T-helper 1 cell treated with Interleukin-12 subunit alpha and Interleukin-12 subunit beta and Interleukin-4 antibody, amounts not matched to agents 30 ng/mL and 1 ng/mL, for 36 hours (primary cell): Measurements from ENCODE around the gene SYTL2. TPM values are rescaled to one million over a fixed set of nuclear protein-coding genes. Genes with fewer than 3 reads are reported as not detected.
"Not testable (repeated sequence)": the region's sequence is repeated elsewhere in the genome, so short reads cannot be mapped to it uniquely, and the experiment has no call there.

Experiments used
- intact Hi-C: fragments of 100-400 bp; cut with micrococcal nuclease; formaldehyde crosslinking; loops from one replicate; pipeline ENCODE4 v1.15.1; 2024
- total RNA-seq: library from RNA; stranded (reverse); gene quantifications from 2 replicates; pipeline ENCODE4 v1.2.3, GENCODE V29; 2022

The SYTL2 gene
- total RNA-seq, 1 donor from 2014 or later: 96.5 TPM

DNA sequence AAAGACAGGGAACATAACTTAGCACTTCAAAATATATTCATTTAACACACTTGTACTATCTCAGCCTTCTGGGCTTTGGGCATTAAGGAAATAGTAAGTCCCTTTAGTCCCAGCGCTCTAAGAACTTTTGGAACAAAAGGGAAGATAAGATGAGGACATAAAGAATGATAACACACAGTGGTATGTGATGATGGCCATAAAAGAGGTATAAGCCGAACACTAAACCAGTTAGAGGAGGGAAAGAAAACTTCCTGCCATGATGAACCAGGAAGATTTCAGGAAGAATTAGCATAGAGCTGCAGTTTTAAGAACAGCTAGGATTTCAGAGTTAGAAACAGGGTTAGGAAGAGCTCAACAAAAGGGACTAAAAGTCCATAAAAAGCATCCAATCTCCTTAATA, 11.8 kb downstream of the SYTL2 start:
- intact Hi-C loops: no loop called here

DNA sequence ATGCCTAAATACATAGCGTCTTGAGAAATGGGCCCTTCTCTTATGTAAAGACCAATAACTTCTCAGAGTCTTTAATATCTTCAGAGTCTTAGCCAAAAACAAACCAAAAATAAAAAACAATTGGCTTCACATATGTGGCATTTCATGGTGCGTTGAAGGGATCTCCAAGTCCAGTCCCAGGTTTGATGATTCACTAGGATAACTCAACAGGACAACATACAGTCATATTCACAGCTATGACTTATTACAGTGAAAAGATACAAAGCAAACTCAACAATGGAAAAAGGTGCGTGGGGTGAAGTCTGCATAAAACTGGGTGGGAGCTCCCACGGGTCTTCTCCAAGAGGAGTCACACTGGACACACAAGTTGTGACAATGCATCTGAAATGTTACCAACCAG, 12.6 kb downstream of the SYTL2 start:
- intact Hi-C loops: no loop called here

DNA sequence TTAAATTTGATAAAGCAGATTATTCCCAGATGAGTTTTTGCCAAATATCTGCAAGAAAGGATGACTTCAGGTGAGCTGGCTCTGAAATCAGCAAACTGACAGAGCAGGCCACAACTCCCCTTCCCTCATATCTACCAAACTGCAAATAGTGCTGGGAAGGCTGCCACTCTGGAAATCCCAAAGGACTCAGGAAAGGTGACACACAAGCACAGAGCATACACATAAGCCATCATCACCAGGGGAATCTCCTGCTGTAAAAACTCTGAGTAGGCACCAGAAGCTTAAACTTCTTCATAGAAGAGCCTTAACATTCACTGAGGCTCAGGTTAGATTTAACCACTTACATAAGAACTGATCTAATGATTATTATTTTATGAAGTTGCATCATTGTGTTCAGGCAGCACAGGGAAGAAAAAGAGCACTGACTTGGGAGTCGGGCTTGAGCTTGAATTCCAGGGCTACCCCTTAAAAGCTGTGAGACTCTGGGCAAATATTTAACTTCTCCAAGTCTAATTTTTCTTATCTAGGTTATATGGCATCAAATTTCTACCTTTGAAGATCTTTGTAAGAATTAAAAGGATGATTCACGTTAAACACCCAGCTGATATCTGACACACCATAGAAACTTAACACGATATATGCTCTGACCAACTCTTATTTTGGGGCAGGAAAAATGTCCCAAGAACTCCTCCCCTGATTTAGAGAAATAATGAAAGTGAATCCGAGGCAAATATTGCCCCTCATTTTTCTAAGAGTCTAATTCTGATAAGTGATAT, 15.0 kb downstream of the SYTL2 start:
- intact Hi-C loops: no loop called here

DNA sequence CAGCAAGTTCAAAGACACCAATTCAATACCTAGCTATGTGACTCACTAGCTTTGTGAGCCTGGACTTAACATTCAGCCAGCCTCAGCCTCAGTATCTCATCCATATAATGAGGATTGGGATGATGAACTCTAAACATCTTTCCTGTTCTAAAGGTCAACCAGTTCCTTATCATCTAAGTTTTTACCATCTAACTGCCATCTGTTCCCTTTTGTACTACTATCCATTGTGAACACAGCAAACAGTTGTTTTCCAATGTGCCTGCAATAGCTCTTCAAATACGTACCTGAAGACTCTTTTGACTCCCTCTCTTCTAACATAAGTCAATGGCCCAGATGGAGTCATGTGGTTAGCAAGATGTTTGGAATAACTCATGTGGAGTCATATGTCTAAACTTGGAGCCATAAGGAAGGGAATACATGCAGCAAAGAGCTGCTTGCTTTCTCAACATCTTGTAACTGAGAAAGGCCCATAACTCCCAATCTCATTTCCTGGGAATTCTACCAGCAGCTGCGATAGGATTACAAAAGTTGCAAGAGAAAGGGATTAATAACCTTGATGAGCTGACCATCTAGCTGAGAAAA, 19.4 kb downstream of the SYTL2 start:
- intact Hi-C loops: no loop called here

DNA sequence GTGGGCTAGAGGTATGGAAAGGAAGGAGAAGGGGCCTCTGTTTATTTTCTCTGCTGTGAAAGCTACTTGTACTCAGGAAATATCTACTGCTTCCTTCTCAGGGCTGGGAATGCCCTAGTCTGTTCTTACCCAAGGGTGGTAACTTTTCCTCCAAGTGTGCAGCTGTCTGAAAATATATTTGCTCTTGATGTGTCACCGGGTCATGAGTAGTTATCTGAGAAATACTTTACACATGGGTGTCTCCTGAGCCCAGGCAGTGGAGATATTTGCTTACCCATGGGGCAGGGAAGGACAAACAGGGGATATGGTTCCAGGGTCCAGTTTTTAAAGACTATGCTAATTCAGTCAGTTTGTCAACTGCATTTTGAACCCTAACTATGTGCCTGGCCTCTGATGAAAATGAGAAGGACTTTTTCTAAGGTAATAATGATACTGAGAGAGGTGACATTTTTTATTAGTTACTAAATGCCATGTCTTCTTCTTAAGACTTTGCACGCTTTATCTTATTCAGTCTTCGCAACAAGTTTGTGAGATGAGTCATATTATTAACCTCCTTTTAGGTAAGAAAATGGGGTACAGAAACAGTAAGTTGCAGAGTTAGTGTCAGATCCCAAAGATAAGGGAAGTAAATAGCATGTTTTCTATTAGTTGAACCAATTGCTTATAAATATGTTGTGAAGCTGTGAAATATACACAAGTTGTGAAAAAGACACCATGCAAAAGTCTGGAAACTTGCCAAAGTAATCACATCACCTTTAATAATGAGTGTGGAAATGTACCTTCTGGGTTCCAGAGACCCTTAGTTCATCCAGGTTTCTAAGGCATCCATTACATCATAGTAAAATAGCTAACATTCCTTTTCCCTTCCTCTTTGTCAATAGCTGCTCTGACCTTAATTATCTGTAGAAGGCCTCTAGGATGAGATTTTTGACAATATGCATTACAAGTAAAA, 22.9 kb downstream of the SYTL2 start:
- intact Hi-C loops: loop anchor here (1.0 kb wide), 2 partner anchors 35 kb away; no protein-coding TSS in a partner anchor

DNA sequence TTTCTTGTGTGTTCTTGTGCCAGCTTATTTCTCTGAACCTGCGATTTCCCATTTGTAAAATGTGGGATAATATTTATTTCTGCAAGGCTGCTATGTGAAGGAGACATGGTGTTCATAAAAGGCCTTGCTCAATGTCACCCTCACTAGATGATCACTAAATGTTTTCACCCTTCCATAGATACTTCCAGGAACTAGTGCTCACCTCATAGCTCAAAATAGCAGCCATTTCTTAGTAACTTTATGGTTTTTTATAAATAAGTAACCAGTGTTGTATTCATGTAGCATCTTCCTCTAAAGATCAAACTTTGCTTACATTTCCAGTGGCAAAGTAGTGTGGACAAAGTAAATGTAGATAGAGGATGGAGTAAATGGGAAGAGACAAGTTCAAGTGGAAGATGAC, 23.8 kb downstream of the SYTL2 start:
- intact Hi-C loops: loop anchor here (1.0 kb wide), 2 partner anchors 34 to 36 kb away; no protein-coding TSS in a partner anchor

DNA sequence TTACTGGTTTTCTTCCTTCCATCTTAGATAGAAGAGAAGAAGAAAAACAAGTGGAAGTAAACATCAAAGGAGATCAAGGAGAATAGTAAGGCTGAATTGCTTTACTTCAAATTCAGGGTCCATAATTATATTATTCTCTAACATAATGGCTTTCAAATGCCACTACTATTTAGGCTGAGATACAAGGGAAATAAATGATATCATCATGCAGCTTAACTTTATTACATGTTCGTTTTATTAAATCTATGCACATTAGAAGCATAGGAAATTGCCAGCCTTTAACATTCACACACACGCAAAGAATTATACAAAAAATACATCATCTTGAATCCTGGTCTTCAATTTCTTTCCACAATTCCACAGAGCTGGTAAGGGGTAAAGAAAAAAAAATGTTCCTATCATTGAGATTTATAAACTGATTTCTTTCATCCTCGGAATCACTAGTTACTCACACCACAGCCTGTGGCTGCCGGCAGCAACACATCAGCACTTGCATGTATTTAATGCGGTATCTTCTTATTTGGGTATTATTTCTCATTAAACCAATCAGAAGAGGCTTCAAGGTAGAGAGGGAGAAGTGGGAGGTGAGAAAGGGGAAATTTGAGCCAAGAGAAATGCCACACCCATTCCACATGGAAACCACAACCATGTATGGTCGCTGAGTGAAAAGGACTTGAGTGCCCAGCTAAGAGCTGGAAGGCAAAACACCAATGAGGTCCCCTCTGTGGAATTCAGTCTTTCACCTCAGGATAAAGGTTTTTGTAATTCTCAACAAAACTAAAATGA, 26.3 kb downstream of the SYTL2 start:
- intact Hi-C loops: no loop called here

DNA sequence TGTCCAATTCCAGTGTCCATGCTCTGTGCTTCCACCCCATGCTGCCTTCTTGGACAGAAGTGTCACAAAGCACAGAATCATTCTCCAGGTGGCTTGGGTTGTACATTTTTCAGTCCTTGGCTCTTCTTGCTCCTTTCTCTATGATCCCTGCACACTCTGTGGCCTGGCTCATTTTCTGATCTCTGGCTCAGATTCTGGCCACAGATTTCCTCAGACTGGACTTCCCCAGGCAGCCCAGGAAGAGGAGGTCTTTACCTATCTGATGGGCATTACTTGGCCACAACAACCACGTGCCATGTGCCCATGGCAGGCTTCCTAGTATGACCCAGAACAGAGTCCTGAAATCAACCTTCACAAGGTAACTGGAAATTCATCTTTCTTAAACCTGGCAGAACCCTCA, 27.2 kb downstream of the SYTL2 start:
- intact Hi-C loops: no loop called here

DNA sequence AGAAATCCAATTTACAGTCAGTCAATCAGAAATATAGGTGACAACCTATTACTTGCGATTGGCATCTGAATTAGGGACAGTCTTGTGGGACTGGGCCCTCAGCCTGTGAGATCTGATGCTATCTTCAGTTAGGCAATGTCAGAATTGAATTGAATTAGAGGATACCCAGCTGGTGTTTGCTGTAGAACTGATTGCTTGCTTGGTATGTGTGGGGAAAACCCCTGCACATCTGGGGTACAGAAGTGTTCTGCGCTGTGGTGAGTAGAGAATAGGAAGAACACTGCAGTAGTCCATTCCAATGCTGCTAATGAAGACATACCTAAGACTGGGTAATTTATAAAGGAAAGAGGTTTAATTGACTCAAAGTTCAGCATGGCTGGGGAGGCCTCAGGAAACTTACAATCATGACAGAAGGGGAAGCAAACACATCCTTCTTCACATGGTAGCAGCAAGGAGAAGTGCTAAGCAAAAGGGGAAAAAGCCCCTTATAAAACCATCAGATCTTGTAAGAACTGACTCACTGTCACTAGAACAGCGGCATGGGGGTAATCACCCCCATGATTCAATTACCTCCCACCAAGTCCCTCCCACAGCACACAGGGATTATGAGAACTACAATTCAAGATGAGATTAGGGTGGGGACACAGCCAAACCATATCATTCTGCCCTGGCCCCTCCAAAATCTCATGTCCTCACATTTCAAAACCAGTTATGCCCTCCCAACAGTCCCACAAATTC, 30.0 kb downstream of the SYTL2 start:
- intact Hi-C loops: loop anchor here (1.0 kb wide), 1 partner anchor 28 kb away; no protein-coding TSS in a partner anchor

DNA sequence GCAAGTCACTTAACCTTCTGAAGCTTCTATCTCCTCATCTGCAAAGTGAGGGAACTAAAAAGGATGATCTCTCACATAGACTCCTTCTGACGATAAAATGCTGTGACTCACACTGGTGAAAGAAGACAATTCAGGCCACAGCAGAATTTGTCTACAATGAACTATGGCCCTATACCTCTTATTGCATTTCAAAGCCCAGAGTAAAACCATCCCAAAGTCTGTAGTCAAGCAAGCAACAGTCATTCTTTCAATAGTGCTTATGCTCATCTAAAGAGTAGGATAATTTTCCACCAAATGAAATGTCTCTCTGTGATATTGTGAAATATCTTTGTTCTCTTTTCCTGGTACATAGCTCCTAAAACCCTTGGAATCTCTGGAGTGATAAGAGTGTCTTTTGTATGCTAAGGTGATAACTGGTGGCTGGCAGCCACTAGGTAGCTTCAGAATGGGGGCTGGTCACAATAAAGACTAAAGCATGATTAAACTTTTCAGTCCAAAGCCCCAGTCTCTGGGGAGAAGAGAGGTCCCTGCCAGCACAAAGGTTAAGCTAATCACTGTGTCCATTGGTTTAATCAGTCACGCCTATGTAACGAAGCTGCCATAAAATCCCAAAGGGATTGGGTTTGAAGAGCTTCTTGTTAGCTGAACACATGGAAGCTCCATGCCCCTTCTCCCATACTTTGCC, 30.8 kb downstream of the SYTL2 start:
- intact Hi-C loops: no loop called here

DNA sequence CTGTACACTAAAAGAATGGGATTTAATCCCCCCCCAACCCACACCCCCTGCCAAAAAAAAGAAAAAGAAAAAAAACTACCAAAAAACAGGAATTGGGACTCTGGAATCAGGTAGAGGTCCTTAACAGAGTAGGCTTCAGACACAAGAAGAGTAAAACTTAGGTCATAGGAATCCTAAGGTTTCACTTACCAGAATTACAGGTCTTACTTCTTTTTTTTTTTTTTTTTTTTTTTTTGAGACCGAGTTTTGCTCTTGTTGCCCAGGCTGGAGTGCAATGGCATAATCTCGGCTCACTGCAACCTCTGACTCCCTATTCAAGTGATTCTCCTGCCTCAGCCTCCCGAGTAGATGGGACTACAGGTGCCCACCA, 33.4 kb downstream of the SYTL2 start:
- intact Hi-C loops: not testable (repeated sequence)

DNA sequence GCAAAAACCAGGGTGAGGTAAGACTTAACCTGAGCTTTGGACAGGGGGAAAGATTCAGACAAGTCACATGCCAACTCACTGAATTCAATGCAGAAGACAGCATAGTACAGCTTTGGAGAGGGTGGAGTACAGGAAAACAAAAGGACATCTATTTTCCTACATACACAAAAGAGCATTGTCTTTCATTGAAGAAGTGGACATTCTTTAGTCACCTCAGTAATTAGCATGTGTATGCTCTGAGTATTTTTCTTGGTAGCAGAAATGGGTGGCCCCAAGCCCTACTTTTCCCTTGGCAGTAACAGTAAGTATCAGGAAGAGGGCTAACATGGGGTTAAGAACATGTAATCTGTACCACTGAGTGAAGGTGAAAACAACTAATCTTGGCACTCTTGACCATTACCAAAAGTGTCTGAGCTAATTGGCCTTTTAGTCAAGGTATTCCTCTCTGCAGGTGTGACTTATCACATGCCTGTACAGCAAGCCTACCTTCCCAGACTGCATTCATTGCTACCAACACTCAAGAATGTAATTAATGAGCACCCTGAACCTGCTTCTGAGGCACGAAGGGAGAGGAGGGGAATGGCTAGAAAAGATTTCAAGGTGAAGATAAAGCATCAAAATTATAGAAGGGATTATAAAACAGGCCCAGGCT, 33.9 kb downstream of the SYTL2 start:
- intact Hi-C loops: no loop called here

DNA sequence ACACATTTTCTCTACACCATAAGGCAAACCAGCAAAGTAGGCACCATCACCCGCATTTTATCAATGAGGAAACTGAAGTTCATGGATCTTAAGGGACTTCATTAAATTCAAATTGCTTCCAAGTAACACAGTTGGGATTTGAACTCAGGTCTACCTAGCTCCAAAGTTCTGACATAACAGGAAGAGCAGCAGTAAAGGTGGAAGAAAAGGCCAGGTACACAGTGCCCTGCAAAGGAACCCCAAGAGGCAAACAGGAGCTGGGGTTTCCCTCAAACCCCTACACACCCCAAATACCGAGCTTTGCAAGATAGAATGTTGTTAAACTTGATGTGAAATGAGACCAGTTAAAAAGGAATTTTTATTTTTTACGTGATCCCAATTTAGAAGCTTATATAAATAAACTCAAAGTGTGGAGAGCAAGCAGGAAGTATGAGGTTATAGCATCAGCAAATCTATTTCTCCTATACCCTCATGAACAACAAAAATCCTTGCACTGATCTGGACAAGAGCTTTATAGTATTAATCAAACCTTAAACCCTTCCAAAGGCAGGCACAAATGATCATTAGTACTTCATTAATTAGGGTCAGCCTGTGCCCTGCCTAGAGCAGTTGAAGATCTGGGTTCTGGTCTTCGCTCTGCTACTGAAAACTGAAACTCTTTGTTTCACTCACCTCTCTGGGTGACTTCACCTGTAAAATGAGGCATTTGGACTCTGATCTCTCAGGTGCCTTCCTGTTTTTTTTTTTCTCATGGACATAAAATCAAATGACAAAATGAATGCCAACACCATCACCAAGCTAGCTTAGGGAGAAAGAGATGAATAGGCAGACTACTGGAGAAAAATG, 36.5 kb downstream of the SYTL2 start:
- intact Hi-C loops: no loop called here

DNA sequence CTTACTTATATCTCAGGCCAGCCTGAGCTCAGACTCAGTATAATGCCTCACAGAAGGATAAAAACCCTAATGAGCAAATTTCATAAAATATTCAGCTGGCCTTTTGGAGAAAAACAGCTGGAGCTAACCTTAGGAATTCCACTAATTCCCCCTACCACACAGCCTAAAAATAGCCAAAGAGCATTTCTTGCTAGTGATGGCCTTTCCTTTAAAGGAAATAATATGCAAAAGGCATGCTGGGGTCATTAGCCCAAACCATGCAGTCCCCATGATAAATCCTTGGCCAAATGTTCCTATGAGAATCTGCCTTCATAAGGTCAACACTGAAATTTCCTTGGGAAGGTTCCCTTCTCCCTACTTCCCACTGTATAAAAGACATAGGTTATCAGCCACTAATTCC, 38.2 kb downstream of the SYTL2 start:
- intact Hi-C loops: no loop called here

DNA sequence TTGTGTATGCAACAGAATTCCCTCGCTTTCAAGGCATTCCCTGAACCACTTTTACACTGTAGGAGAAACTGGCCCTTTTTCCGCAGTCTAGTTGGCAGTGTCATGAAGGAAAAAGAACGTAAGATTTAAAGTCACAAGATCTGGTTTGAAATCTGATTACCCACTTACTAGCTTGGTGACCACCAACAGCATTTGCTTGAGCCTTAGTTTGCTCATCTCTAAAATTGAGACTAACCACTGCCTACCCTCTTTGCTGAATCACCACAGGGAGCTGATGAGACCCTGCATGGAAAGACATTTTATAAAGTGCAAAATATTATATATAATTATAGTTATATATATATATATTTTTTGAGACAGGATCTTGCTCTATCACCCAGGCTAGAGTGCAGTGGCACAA, 39.4 kb downstream of the SYTL2 start:
- intact Hi-C loops: no loop called here

DNA sequence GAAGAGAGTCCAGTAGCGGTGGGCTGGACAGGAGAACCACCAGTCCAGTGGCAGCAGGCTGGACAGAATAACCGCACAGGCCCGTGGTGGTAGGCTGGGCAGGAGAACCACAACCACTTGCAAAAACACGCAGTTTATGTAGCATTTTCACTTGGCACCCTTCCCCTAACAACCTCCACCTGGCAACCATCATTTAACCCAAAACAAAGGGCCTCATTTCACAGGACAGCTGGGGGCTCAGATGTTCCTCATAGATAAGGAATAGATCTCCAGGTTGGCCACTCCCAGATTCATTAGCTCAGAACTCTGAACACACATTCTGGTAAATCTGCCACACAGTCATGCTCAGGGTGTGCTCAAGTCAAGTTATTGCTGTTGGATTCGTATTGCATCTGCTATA, 41.2 kb downstream of the SYTL2 start:
- intact Hi-C loops: no loop called here

DNA sequence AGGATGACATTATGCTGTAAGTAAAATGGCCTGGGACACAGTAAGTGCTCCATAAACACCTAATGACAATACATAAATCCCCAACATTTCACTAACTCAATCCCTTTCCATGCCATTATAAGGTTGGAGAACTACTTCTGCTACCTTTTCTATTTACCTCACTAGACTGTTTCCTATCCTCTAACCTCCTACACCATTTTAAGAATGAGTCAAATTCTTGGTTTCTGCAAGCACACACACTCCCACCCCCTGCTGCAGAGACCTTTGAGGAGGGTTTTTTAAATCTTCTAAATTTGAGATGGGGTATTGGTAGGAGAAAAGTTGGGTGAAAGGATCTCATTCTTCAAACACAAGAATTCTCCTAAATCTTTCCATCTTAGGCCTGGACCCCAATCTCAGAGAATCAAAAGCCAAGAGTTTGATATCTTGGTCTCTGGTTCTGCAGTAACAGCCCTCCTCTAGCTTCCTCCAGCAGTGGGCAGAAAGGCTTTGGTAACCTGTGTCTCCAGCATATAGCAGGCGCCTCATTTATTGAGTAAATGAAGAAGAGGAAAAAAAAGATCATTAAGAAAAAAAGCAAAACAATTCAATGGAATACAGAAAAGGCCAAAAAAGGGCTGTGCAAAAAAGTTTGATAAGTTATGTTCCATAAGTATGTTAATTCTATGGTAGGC, 42.3 kb downstream of the SYTL2 start:
- intact Hi-C loops: no loop called here
